Subcutaneous adipose tissue (tissue), 4 donors: ENCODE data around the gene OPHN1. TPM values are rescaled to one million over a fixed set of nuclear protein-coding genes. Genes with fewer than 3 reads are reported as not detected.

ENCODE experiments used
- CTCF ChIP-seq: fragments of 450-650 bp; IDR thresholded peaks from one replicate; pipeline ENCODE4 v1.5.1; 2016; ENCODE audit warnings: low read depth, mild to moderate bottlenecking, control low read depth, antibody characterized with exemption, moderate library complexity
- total RNA-seq, 4 donors: library from RNA; depleted of rRNA; stranded (reverse); fragments of >200 nt; gene quantifications; one replicate each; pipeline ENCODE4 v1.1.0, GENCODE V29; 2016

OPHN1 gene
- total RNA-seq, 4 donors from 2014 or later: 11.4 to 29.4 (median 17.8) TPM

- no peak for TF ChIP-seq CTCF
Observed at GRCh38 chrX:68177542-68177941, 255.8 kb downstream of the OPHN1 start.

- no peak for TF ChIP-seq CTCF
Observed at GRCh38 chrX:68175562-68175961, 257.7 kb downstream of the OPHN1 start.

GRCh38 chrX:68163441-68163840 lies 269.9 kb downstream of the OPHN1 start:
- TF ChIP-seq CTCF: no peak

GRCh38 chrX:68147848-68148247 lies 285.4 kb downstream of the OPHN1 start:
- TF ChIP-seq CTCF: no peak

- TF ChIP-seq CTCF: no peak
Observed at GRCh38 chrX:68146054-68146453, 287.2 kb downstream of the OPHN1 start.

- no peak for TF ChIP-seq CTCF
Observed at GRCh38 chrX:68139791-68140190, 293.5 kb downstream of the OPHN1 start.

GRCh38 chrX:68133181-68133580 lies 300.1 kb downstream of the OPHN1 start:
- TF ChIP-seq CTCF: no peak

- TF ChIP-seq CTCF: no peak
Observed at GRCh38 chrX:68132749-68133148, 300.5 kb downstream of the OPHN1 start.
